MCF 10A (cell line): ENCODE data around the gene SCN4A. TPM values are rescaled to one million over a fixed set of nuclear protein-coding genes. Genes with fewer than 3 reads are reported as not detected.

Experiments
- BruUV-seq: library from RNA; stranded (reverse); fragments of 400-500 nt; replicated peaks from 2 replicates; lab custom pipeline; 2021; lab: Mats Ljungman, UMichigan
- CTCF ChIA-PET: fragments of 300-600 bp; sonication (Branson Sonifier 250); formaldehyde crosslinking; extraction: SDS; loops from one replicate; lab custom pipeline; 2021; ENCODE audit warnings: antibody characterized with exemption, inconsistent platforms; lab: Yijun Ruan, JAX
- POLR2A ChIA-PET: fragments of 300-600, 350-650 bp; sonication (Branson Sonifier 250); formaldehyde crosslinking; extraction: SDS; loops from one replicate; lab custom pipeline; 2020; ENCODE audit warnings: antibody characterized with exemption, inconsistent platforms; lab: Yijun Ruan, JAX
- DNase-seq: peaks from one replicate; pipeline ENCODE4 v3.0.0-alpha.2; 2018; ENCODE audit not compliant: unreplicated experiment
- H3K27ac Mint-ChIP-seq: one replicate; pipeline ENCODE4 v1.8.0; 2022; ENCODE audit warnings: mild to moderate bottlenecking, low read depth, mixed read lengths; ENCODE audit not compliant: unreplicated experiment
- H3K27me3 Mint-ChIP-seq: one replicate; pipeline ENCODE4 v1.8.0; 2022; ENCODE audit warnings: mixed read lengths; ENCODE audit not compliant: insufficient read depth, unreplicated experiment
- H3K36me3 Mint-ChIP-seq: one replicate; pipeline ENCODE4 v1.8.0; 2022; ENCODE audit warnings: mild to moderate bottlenecking, moderate library complexity, mixed read lengths; ENCODE audit not compliant: insufficient read depth, unreplicated experiment
- H3K4me1 Mint-ChIP-seq: one replicate; pipeline ENCODE4 v1.8.0; 2022; ENCODE audit warnings: mixed read lengths; ENCODE audit not compliant: insufficient read depth, unreplicated experiment
- H3K4me3 Mint-ChIP-seq: one replicate; pipeline ENCODE4 v1.8.0; 2022; ENCODE audit warnings: mild to moderate bottlenecking, moderate library complexity, mixed read lengths; ENCODE audit not compliant: unreplicated experiment
- H3K9me3 Mint-ChIP-seq: one replicate; pipeline ENCODE4 v1.8.0; 2022; ENCODE audit warnings: mixed read lengths; ENCODE audit not compliant: unreplicated experiment
- CTCF ChIP-seq: fragments of 200-600 bp; IDR thresholded peaks from one replicate; pipeline ENCODE4 v1.8.0; 2022; ENCODE audit warnings: antibody characterized with exemption, mild to moderate bottlenecking; ENCODE audit not compliant: unreplicated experiment
- intact Hi-C: fragments of 100-400 bp; cut with micrococcal nuclease; formaldehyde crosslinking; loops from 2 replicates; pipeline ENCODE4 v1.14.1; 2022
- total RNA-seq: library from RNA; stranded (reverse); gene quantifications from 2 replicates; pipeline ENCODE4 v1.2.3, GENCODE V29; 2022

Gene SCN4A
- total RNA-seq, 1 experiment from 2014 or later: not detected

GRCh38 chr17:63929860-63930766 lies 42.6 kb downstream of the SCN4A start:
- no peaks in the 10 kb centered on the region for H3K9me3 Mint-ChIP-seq
- no peaks in the 10 kb centered on the region for H3K36me3 Mint-ChIP-seq
- H3K27ac Mint-ChIP-seq: no peak overlapping the region

GRCh38 chr17:63928966-63929695 lies 43.6 kb downstream of the SCN4A start:
- POLR2A ChIA-PET: interaction anchor here (0.9 kb wide), 1 partner anchor 298 kb away, joined by 3 read pairs; no protein-coding TSS in a partner anchor
- BruUV-seq: no TSS peak

More at GRCh38 chr17:63929860-63930766, 42.6 kb downstream of the SCN4A start:
- ChIA-PET POLR2A (interaction anchor here (0.9 kb wide), 1 partner anchor 297 kb away, joined by 3 read pairs; no protein-coding TSS in a partner anchor), CTCF (interaction anchor here (0.8 to 2.4 kb wide), 3 partner anchors 11 to 20 kb away, joined by 3 to 18 read pairs (median 4); partner anchors contain the start of gene GH1)
- no peak for TF ChIP-seq CTCF
- BruUV-seq: no TSS peak
- intact Hi-C loops: no loop called here
- Mint-ChIP-seq H3K27me3 (no peaks in the 10 kb centered on the region), H3K4me3 (no peak overlapping the region), H3K4me1 (no peaks in the 10 kb centered on the region)
- DNase-seq: no peak

GRCh38 chr17:63928172-63928666 lies 44.5 kb downstream of the SCN4A start:
- DNase-seq: no peak
- Mint-ChIP-seq H3K9me3 (no peaks in the 10 kb centered on the region), H3K4me3 (no peak overlapping the region), H3K27me3 (no peaks in the 10 kb centered on the region), H3K4me1 (no peaks in the 10 kb centered on the region), H3K36me3 (no peaks in the 10 kb centered on the region), H3K27ac (no peak overlapping the region)
- CTCF ChIA-PET: interaction anchor here (0.8 to 2.4 kb wide), 3 partner anchors 9 to 88 kb away, joined by 3 to 18 read pairs (median 4); partner anchors contain the start of gene GH1
- POLR2A ChIA-PET: no interaction called here
- intact Hi-C loops: no loop called here
- TF ChIP-seq CTCF: no peak
- no TSS peak for BruUV-seq

More at GRCh38 chr17:63928966-63929695, 43.6 kb downstream of the SCN4A start:
- no peak overlapping the region for H3K4me3 Mint-ChIP-seq
- no peak for TF ChIP-seq CTCF
- CTCF ChIA-PET: interaction anchor here (0.8 to 2.4 kb wide), 4 partner anchors 10 to 87 kb away, joined by 3 to 18 read pairs (median 4); partner anchors contain the start of gene GH1
- H3K27me3 Mint-ChIP-seq: no peaks in the 10 kb centered on the region
- no peak for DNase-seq
- H3K27ac Mint-ChIP-seq: no peak overlapping the region
- no peaks in the 10 kb centered on the region for H3K36me3 Mint-ChIP-seq
- no peaks in the 10 kb centered on the region for H3K4me1 Mint-ChIP-seq
- intact Hi-C loops: no loop called here
- H3K9me3 Mint-ChIP-seq: no peaks in the 10 kb centered on the region
